ENCODE data around the gene FGGY.

GRCh38 chr1:59504276-59504675, 207.4 kb downstream of the FGGY start:
- TF ChIP-seq IRF1 (CRISPR knock-in tag; IDR thresholded peaks at IDR 0.05) (no peak), FOXJ3 (CRISPR knock-in tag; IDR thresholded peaks at IDR 0.05; ENCODE audit: borderline replicate concordance) (no peak), CTCF (IDR thresholded peaks at IDR 0.05) (no peak), USF2 (CRISPR knock-in tag; IDR thresholded peaks at IDR 0.05) (no peak), ZBTB21 (CRISPR knock-in tag; IDR thresholded peaks at IDR 0.05; ENCODE audit: borderline replicate concordance) (no peak)

Data from WTC11 (cell line).